ENCODE data around the gene PNPLA2. TPM values are rescaled to one million over a fixed set of nuclear protein-coding genes. Genes with fewer than 3 reads are reported as not detected.

The PNPLA2 gene
- total and polyA plus RNA-seq, 10 of the 15 experiments (the other 5 are each of a cell fraction or from before 2014, with no cell fraction given), result 0.19 to 34.0 (median 8.1) TPM

GRCh38 chr11:788953-789940, 29.5 kb upstream of the PNPLA2 start:
- intact Hi-C loops (cut with micrococcal nuclease; ENCODE audit: unreplicated experiment), result no loop called here
- RAD21 ChIA-PET (ENCODE audit: unreplicated experiment), result no interaction called here
- in situ Hi-C loops (cut with MboI), result no loop called here
- H3K4me2 ChIP-seq (ENCODE audit: control insufficient read depth, insufficient read depth), result peak overlapping the region; percentile 59
- ATAC-seq (peak; percentile 52), DNase-seq (ENCODE audit: low read depth, low spot score) (no peak), FAIRE-seq (no peak)
- no peaks in the 10 kb centered on the region for H3K27me3 ChIP-seq (replicated peaks in 1 of 2; ENCODE audit: control insufficient read depth in 2 of 2, insufficient read depth in 2 of 2, low read length in 1 of 2)
- H3K79me2 ChIP-seq (ENCODE audit: control insufficient read depth, insufficient read depth, low read length), result no peaks in the 10 kb centered on the region
- peaks cover 7% of the 10 kb centered on the region for H3K4me1 ChIP-seq (ENCODE audit: control insufficient read depth, insufficient read depth, low read length)
- H3K36me3 ChIP-seq (ENCODE audit: control insufficient read depth in 2 of 2, insufficient read depth in 2 of 2, low read length in 1 of 2), result peaks cover 0 to 9% of the 10 kb centered on the region in 2 experiments; a peak in 2 of 4 replicates
- POLR2A ChIA-PET, result interaction anchor here (0.6 kb wide), 1 partner anchor 157 kb away, joined by 4 read pairs; no protein-coding TSS in a partner anchor
- CTCF ChIA-PET, result no interaction called here
- H3K27ac ChIP-seq (ENCODE audit: control insufficient read depth, insufficient read depth), result peak overlapping the region; percentile 11; the same call in 1 of the 2 replicates
- TF ChIP-seq, protein P1, sequence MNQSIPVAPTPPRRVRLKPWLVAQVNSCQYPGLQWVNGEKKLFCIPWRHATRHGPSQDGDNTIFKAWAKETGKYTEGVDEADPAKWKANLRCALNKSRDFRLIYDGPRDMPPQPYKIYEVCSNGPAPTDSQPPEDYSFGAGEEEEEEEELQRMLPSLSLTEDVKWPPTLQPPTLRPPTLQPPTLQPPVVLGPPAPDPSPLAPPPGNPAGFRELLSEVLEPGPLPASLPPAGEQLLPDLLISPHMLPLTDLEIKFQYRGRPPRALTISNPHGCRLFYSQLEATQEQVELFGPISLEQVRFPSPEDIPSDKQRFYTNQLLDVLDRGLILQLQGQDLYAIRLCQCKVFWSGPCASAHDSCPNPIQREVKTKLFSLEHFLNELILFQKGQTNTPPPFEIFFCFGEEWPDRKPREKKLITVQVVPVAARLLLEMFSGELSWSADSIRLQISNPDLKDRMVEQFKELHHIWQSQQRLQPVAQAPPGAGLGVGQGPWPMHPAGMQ (IDR thresholded peaks at IDR 0.05; ENCODE audit: borderline replicate concordance), result no peak
- no peak for TF ChIP-seq BACH1 (IDR thresholded peaks at IDR 0.05; ENCODE audit: borderline replicate concordance)
- TF ChIP-seq RUNX3 (IDR thresholded peaks at IDR 0.05; ENCODE audit: low read length), result peak; percentile 46
- TF ChIP-seq CBFB (IDR thresholded peaks at IDR 0.05; ENCODE audit: low read depth), result no peak
- peak; percentile 80; the same call in 1 of the 2 replicates for TF ChIP-seq ESRRA (IDR thresholded peaks at IDR 0.05; ENCODE audit: low read length)
- TF ChIP-seq TCF3 (IDR thresholded peaks at IDR 0.05; ENCODE audit: borderline replicate concordance, insufficient read depth, low read depth, low read length), result peak; percentile 88
- peak; percentile 94 for TF ChIP-seq TCF12 (IDR thresholded peaks at IDR 0.05; ENCODE audit: low read depth, low read length)
- TF ChIP-seq NR2F1 (conservative IDR thresholded peaks at IDR 0.05), result peak; percentile 59; the same call in 1 of the 2 replicates
- TF ChIP-seq BHLHE40 (IDR thresholded peaks at IDR 0.05; ENCODE audit: borderline replicate concordance in 1 of 2, low read depth in 2 of 2, low read length in 1 of 2), result peak in 1 of 2 experiments; percentile 59; a peak in 2 of 4 replicates
- TF ChIP-seq POLR2A (IDR thresholded peaks at IDR 0.05; ENCODE audit: low read depth, low read length), result 0 out of 2 replicates have a peak, but pooled peaks have one; percentile 6
- H2AFZ ChIP-seq (ENCODE audit: control insufficient read depth, low read depth, low read length), result no peak overlapping the region
- peak overlapping the region; percentile 56 for H3K9ac ChIP-seq (ENCODE audit: control insufficient read depth, insufficient read depth, low read length)
- WGBS (ENCODE audit: insufficient coverage, insufficient replicate concordance, low lambda C conversion rate, missing lambda C conversion rate), result 15% methylated on average over 31 of the region's 31 CpGs
- no TSS peak for BruUV-seq (replicated peaks)
- H4K20me1 ChIP-seq (ENCODE audit: control insufficient read depth, insufficient read depth), result no peaks in the 10 kb centered on the region
- SMC1A ChIA-PET (ENCODE audit: uncharacterized antibody, unreplicated experiment), result no interaction called here
- H3K9me3 ChIP-seq (replicated peaks; ENCODE audit: control insufficient read depth, insufficient read depth, low read length), result no peaks in the 10 kb centered on the region
- peak overlapping the region; percentile 63; the same call in 1 of the 2 replicates for H3K4me3 ChIP-seq

All from GM12878 (cell line).